HEK293T (cell line): ENCODE data around the gene ACKR3.

Experiments used
- CTCF ChIA-PET: fragments of 350-600 bp; formaldehyde crosslinking; extraction: SDS; loops from one replicate; lab custom pipeline; 2021; ENCODE audit warnings: antibody characterized with exemption, inconsistent platforms; lab: Yijun Ruan, JAX
- POLR2A ChIA-PET: fragments of 350-600 bp; formaldehyde crosslinking; extraction: SDS; loops from one replicate; lab custom pipeline; 2020; ENCODE audit warnings: antibody characterized with exemption, inconsistent platforms; lab: Yijun Ruan, JAX
- DNase-seq: peaks from one replicate; pipeline ENCODE4 v3.0.0; 2012; ENCODE audit warnings: mixed read lengths; ENCODE audit errors: extremely low spot score
- ARNT ChIP-seq: fragments of 450-650 bp; IDR thresholded peaks from 2 replicates; pipeline ENCODE4 v1.6.1; 2017; ENCODE audit warnings: mild to moderate bottlenecking
- BHLHE40 ChIP-seq: fragments of 450-650 bp; IDR thresholded peaks from 2 replicates; pipeline ENCODE4 v1.6.1; 2016; ENCODE audit warnings: mild to moderate bottlenecking, moderate library complexity, borderline replicate concordance
- CTBP1 ChIP-seq: fragments of 450-650 bp; IDR thresholded peaks from 2 replicates; pipeline ENCODE4 v1.6.1; 2016; ENCODE audit warnings: borderline replicate concordance
- ELF4 ChIP-seq: fragments of 450-650 bp; IDR thresholded peaks from 2 replicates; pipeline ENCODE4 v1.6.1; 2017; ENCODE audit warnings: antibody characterized with exemption
- FOXA1 ChIP-seq: fragments of 450-650 bp; IDR thresholded peaks from 2 replicates; pipeline ENCODE4 v1.6.1; 2016; ENCODE audit warnings: mild to moderate bottlenecking
- FOXK2 ChIP-seq: fragments of 450-650 bp; IDR thresholded peaks from 2 replicates; pipeline ENCODE4 v1.6.1; 2016; ENCODE audit warnings: mild to moderate bottlenecking
- FOXM1 ChIP-seq: fragments of 450-650 bp; IDR thresholded peaks from 2 replicates; pipeline ENCODE4 v1.6.1; 2017; ENCODE audit warnings: mild to moderate bottlenecking, borderline replicate concordance
- HDGF ChIP-seq: fragments of 450-650 bp; IDR thresholded peaks from 2 replicates; pipeline ENCODE4 v1.6.1; 2017; ENCODE audit warnings: antibody characterized with exemption, borderline replicate concordance
- L3MBTL2 ChIP-seq: fragments of 450-650 bp; conservative IDR thresholded peaks from 2 replicates; pipeline ENCODE4 v1.6.1; 2016; ENCODE audit warnings: mild to moderate bottlenecking
- LEF1 ChIP-seq: fragments of 450-650 bp; IDR thresholded peaks from 2 replicates; pipeline ENCODE4 v1.6.1; 2017; ENCODE audit warnings: mild to moderate bottlenecking, borderline replicate concordance
- NFRKB ChIP-seq: fragments of 450-650 bp; IDR thresholded peaks from 2 replicates; pipeline ENCODE4 v1.6.1; 2016; ENCODE audit warnings: mild to moderate bottlenecking, moderate library complexity
- SP1 ChIP-seq: fragments of 450-650 bp; IDR thresholded peaks from 2 replicates; pipeline ENCODE4 v1.6.1; 2017
- SUZ12 ChIP-seq: fragments of 450-650 bp; IDR thresholded peaks from 2 replicates; pipeline ENCODE4 v1.6.1; 2016; ENCODE audit warnings: mild to moderate bottlenecking
- TARDBP ChIP-seq: fragments of 450-650 bp; IDR thresholded peaks from 2 replicates; pipeline ENCODE4 v1.6.1; 2016
- ZNF384 ChIP-seq: fragments of 450-650 bp; IDR thresholded peaks from 2 replicates; pipeline ENCODE4 v1.6.1; 2016
- TF ChIP-seq, protein P1 (sequence below): fragments of 450-650 bp; IDR thresholded peaks from 2 replicates; pipeline ENCODE4 v1.6.1; 2016

ACKR3 gene

DNA sequence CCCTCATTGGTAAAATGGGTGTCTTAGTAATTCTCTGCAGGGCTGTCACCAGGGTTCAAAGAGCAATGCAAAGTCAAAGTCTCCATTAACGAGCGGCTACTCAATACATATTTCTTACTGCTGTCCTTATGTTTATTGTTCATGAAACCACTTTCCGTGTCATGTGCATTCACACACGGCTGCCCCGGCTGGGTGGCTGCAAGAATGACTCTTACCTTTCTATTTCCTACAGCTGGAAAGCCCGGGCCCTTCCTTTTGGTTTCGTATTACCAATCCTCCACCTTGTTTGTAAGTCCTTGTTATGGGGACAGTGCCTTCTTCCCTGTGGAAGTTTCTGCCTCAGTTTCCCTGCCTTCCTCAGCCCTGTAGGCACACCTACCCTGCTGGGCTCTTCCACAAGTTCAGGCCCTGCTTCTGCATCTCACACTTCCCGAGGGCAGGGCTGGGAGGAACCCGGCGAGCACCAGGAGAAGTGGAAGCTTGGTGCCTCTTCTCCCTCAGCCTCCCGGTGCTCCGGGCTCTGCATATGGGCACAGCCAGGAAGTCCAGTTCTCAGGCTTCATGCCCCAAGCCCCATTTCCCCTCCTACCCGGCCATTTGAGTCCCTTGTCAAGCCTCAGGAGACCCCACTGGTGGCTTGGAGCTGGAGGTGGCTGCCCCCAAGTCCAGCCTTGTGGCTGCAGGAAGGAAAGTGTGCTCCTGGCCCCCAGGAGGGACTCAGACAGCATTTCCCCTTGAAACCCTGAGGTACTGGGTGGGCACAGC lies 18.7 kb upstream of the ACKR3 start:
- TF ChIP-seq TARDBP (no peak), LEF1 (no peak), ZNF384 (no peak), FOXM1 (no peak), CTBP1 (no peak), ELF4 (no peak), ARNT (no peak), SP1 (no peak), NFRKB (no peak), BHLHE40 (no peak), L3MBTL2 (no peak), SUZ12 (no peak), FOXA1 (no peak)
- TF ChIP-seq, protein P1, sequence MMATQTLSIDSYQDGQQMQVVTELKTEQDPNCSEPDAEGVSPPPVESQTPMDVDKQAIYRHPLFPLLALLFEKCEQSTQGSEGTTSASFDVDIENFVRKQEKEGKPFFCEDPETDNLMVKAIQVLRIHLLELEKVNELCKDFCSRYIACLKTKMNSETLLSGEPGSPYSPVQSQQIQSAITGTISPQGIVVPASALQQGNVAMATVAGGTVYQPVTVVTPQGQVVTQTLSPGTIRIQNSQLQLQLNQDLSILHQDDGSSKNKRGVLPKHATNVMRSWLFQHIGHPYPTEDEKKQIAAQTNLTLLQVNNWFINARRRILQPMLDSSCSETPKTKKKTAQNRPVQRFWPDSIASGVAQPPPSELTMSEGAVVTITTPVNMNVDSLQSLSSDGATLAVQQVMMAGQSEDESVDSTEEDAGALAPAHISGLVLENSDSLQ: no peak
- ChIA-PET CTCF (no interaction called here), POLR2A (no interaction called here)
- no peak for DNase-seq

- ChIA-PET POLR2A (no interaction called here), CTCF (no interaction called here)
- TF ChIP-seq FOXM1 (no peak), FOXK2 (no peak), ZNF384 (no peak), BHLHE40 (no peak), SP1 (no peak), ELF4 (no peak), L3MBTL2 (no peak), CTBP1 (no peak), HDGF (no peak), FOXA1 (no peak), NFRKB (no peak), SUZ12 (no peak), LEF1 (no peak), TARDBP (no peak), ARNT (no peak)
- TF ChIP-seq, protein P1: no peak
- DNase-seq: no peak
Measured at GRCh38 chr2:236551471-236552211, 18.0 kb upstream of the ACKR3 start.

DNA sequence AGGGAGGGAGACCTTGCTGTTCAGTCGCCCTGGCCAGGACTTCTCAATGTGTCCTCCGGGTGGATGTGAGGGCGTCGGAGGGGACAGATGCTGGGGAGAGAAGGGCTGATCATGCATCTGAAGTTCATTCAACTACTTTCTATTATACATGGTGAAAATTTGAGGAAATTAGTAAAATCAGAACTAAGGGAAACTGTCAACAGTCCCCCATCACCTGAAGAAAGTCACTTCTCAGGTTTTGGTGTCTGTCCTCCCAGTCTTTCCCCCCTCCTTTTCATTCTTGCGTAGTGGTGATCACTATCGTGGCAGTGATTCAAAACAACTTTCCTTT lies 17.4 kb upstream of the ACKR3 start:
- no peak for TF ChIP-seq BHLHE40
- no peak for TF ChIP-seq FOXK2
- TF ChIP-seq CTBP1: no peak
- no peak for TF ChIP-seq HDGF
- TF ChIP-seq ZNF384: no peak
- no peak for TF ChIP-seq SUZ12
- TF ChIP-seq SP1: no peak
- TF ChIP-seq ELF4: no peak
- TF ChIP-seq L3MBTL2: no peak
- TF ChIP-seq, protein P1: no peak
- TF ChIP-seq TARDBP: no peak
- no peak for TF ChIP-seq FOXA1
- no peak for TF ChIP-seq ARNT
- no peak for TF ChIP-seq FOXM1
- no peak for TF ChIP-seq NFRKB
- no peak for TF ChIP-seq LEF1
- DNase-seq: no peak
- CTCF ChIA-PET: no interaction called here
- POLR2A ChIA-PET: no interaction called here

- ChIA-PET CTCF (interaction anchor here (0.9 kb wide), 1 partner anchor 244 kb away, joined by 3 read pairs; no protein-coding TSS in a partner anchor), POLR2A (no interaction called here)
- no peak for TF ChIP-seq L3MBTL2
- DNase-seq: no peak
Measured at GRCh38 chr2:236552581-236553363, 16.9 kb upstream of the ACKR3 start.

DNA sequence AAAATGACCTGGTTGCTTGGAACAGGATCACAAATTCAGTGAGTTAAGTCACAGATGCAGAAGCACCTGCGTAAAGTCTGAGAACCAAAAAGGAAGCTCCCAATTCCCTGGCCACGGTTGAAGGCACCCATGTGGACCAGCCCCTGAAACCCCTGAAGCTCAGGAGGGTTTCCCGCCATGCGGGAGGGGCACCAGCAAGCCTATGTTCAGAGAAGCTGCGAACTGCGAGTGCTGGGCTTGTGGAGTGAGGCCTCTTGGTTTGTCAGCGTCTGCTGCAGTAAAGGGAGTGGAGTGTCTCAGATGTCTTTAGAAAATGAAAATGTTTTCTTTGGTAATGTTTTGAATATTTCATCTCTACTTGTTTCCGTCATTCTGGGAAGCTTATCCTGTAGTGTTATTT lies 16.1 kb upstream of the ACKR3 start:
- ChIA-PET POLR2A (interaction anchor here (0.7 kb wide), 1 partner anchor 160 kb away, joined by 3 read pairs; no protein-coding TSS in a partner anchor), CTCF (interaction anchor here (0.9 kb wide), 1 partner anchor 244 kb away, joined by 3 read pairs; no protein-coding TSS in a partner anchor)
- TF ChIP-seq ZNF384 (no peak), ARNT (no peak), NFRKB (no peak), FOXK2 (no peak), HDGF (no peak), BHLHE40 (no peak), SUZ12 (no peak), TARDBP (no peak), LEF1 (no peak), ELF4 (no peak), FOXM1 (no peak), L3MBTL2 (no peak), CTBP1 (no peak), SP1 (no peak), FOXA1 (no peak)
- TF ChIP-seq, protein P1: no peak
- DNase-seq: no peak
